Measurements from ENCODE around the gene CLBA1.

The CLBA1 gene

GRCh38 chr14:104968541-104969401 lies 16.8 kb upstream of the CLBA1 start:
- DNase-seq (ENCODE audit: low read depth, low spot score) = no peak

GRCh38 chr14:104969741-104970230 lies 15.8 kb upstream of the CLBA1 start:
- no peak for DNase-seq (ENCODE audit: low read depth, low spot score)

GRCh38 chr14:104970231-104971068 lies 15.1 kb upstream of the CLBA1 start:
- no peak for DNase-seq (ENCODE audit: low read depth, low spot score)

GRCh38 chr14:104971447-104972240 lies 13.9 kb upstream of the CLBA1 start:
- no peak for DNase-seq (ENCODE audit: low read depth, low spot score)

- DNase-seq (ENCODE audit: low read depth, low spot score) = no peak
Measured at GRCh38 chr14:104972301-104973134, 13.1 kb upstream of the CLBA1 start.

GRCh38 chr14:104973135-104973384 lies 12.5 kb upstream of the CLBA1 start:
- DNase-seq (ENCODE audit: low read depth, low spot score) = no peak

- DNase-seq (ENCODE audit: low read depth, low spot score) = no peak
Measured at GRCh38 chr14:104973385-104974145, 12.0 kb upstream of the CLBA1 start.

- DNase-seq (ENCODE audit: low read depth, low spot score) = no peak
Measured at GRCh38 chr14:104974146-104974541, 11.4 kb upstream of the CLBA1 start.

- DNase-seq (ENCODE audit: low read depth, low spot score) = no peak
Measured at GRCh38 chr14:104974665-104975390, 10.8 kb upstream of the CLBA1 start.

- no peak for DNase-seq (ENCODE audit: low read depth, low spot score)
Measured at GRCh38 chr14:104975481-104976197, 9.9 kb upstream of the CLBA1 start.

- DNase-seq (ENCODE audit: low read depth, low spot score) = peak; percentile 72
Measured at GRCh38 chr14:104976198-104977007, 9.2 kb upstream of the CLBA1 start.

GRCh38 chr14:104977008-104977680 lies 8.4 kb upstream of the CLBA1 start:
- no peak for DNase-seq (ENCODE audit: low read depth, low spot score)

GRCh38 chr14:104977681-104978653 lies 7.6 kb upstream of the CLBA1 start, which contains the start of gene AHNAK2:
Gene AHNAK2, minus strand, starts transcription at chr14:104978374. Its CDS starts 137 bp downstream, at chr14:104978237.
- no peak for DNase-seq (ENCODE audit: low read depth, low spot score)

GRCh38 chr14:104978746-104979691 lies 6.6 kb upstream of the CLBA1 start:
- no peak for DNase-seq (ENCODE audit: low read depth, low spot score)
